HepG2 (cell line): ENCODE data around the gene TRIM67. TPM values are rescaled to one million over a fixed set of nuclear protein-coding genes. Genes with fewer than 3 reads are reported as not detected.

ENCODE experiments used
- ATAC-seq: fragments of 200-7000 bp; cut with Tn5 transposase; 3 replicates; pipeline ENCODE4 v1.9.1; 2020; ENCODE audit warnings: mild to moderate bottlenecking, moderate library complexity
- BruUV-seq: library from RNA; stranded (reverse); fragments of 400-500 nt; replicated peaks from 2 replicates; lab custom pipeline; 2021; lab: Mats Ljungman, UMichigan
- CTCF ChIA-PET: fragments of 300-600 bp; formaldehyde crosslinking; extraction: SDS; loops from one replicate; lab custom pipeline; 2021; ENCODE audit warnings: low total read pairs, inconsistent platforms, low intra/inter-chr PET ratio; lab: Yijun Ruan, JAX
- POLR2A ChIA-PET: fragments of 350-600 bp; sonication (Branson Sonifier 250); formaldehyde crosslinking; loops from one replicate; lab custom pipeline; 2020; ENCODE audit warnings: antibody characterized with exemption, inconsistent platforms; lab: Yijun Ruan, JAX
- DNase-seq: peaks from one replicate; pipeline ENCODE4 v3.0.0-alpha.2; 2015; ENCODE audit warnings: low spot score
- FAIRE-seq: peaks from 3 replicates; lab custom pipeline; 2011; peaks lifted over from hg19 to GRCh38; lab: Jason Lieb, UNC
- H2AFZ ChIP-seq: one replicate; pipeline ENCODE4 v1.6.1; 2011; ENCODE audit warnings: low read length, inconsistent platforms
- H3K27ac ChIP-seq: fragments of 300-600 bp; 3 replicates; pipeline ENCODE4 v1.8.0; 2011; ENCODE audit warnings: mixed run types, mild to moderate bottlenecking, mixed read lengths, low read length, inconsistent platforms; ENCODE audit not compliant: insufficient read depth; ENCODE audit errors: extremely low read length
- H3K27me3 ChIP-seq, 2 experiments: fragments of 200-600 bp in 1 of 2; 2 replicates in 1 of 2; 3 replicates in 1 of 2; pipeline versions ENCODE4 v1.6.0 to v1.8.0; 2011; ENCODE audit warnings: low read length in 2 of 2, mild to moderate bottlenecking in 2 of 2, moderate library complexity in 2 of 2, inconsistent platforms in 1 of 2; ENCODE audit not compliant: insufficient read depth in 2 of 2, control insufficient read depth in 1 of 2
- H3K36me3 ChIP-seq, 2 experiments: fragments of 200-600 bp in 1 of 2; replicated peaks in 1 of 2; 2 replicates in 1 of 2; 3 replicates in 1 of 2; pipeline versions ENCODE4 v1.5.1 to v1.8.0; 2011; ENCODE audit warnings: low read length in 2 of 2, inconsistent platforms in 1 of 2; ENCODE audit not compliant: insufficient read depth in 2 of 2, control insufficient read depth in 1 of 2
- H3K4me1 ChIP-seq: 2 replicates; pipeline ENCODE4 v1.5.1; 2012; ENCODE audit warnings: low read length, inconsistent platforms; ENCODE audit not compliant: insufficient read depth
- H3K4me2 ChIP-seq: 2 replicates; pipeline ENCODE4 v1.6.0; 2011; ENCODE audit warnings: low read depth, low read length, inconsistent platforms
- H3K4me3 ChIP-seq, 3 experiments: fragments of 200-600 bp in 1 of 3; sonication (generic), shearing (Covaris generic) in 1 of 3; replicated peaks in 1 of 3; 2 replicates each; pipeline ENCODE4 v1.5.1; 2011 to 2016; ENCODE audit warnings: low read length in 3 of 3, inconsistent platforms in 2 of 3, low read depth in 2 of 3, mild to moderate bottlenecking in 2 of 3, control low read depth in 1 of 3, mixed read lengths in 1 of 3; ENCODE audit not compliant: insufficient read depth in 1 of 3
- H3K79me2 ChIP-seq: one replicate; pipeline ENCODE4 v1.6.1; 2011; ENCODE audit warnings: low read length, inconsistent platforms; ENCODE audit not compliant: insufficient read depth
- H3K9ac ChIP-seq: 2 replicates; pipeline ENCODE4 v1.6.0; 2011; ENCODE audit warnings: mild to moderate bottlenecking, low read depth, low read length, inconsistent platforms; ENCODE audit not compliant: insufficient read depth
- H3K9me3 ChIP-seq: 2 replicates; pipeline ENCODE4 v1.5.1; 2012; ENCODE audit warnings: mild to moderate bottlenecking, low read length
- H4K20me1 ChIP-seq: 2 replicates; pipeline ENCODE4 v1.6.0; 2011; ENCODE audit warnings: inconsistent platforms, mild to moderate bottlenecking, low read length, moderate library complexity; ENCODE audit not compliant: insufficient read depth
- CAMTA2 ChIP-seq: sonication (generic); formaldehyde crosslinking; IDR thresholded peaks from 2 replicates; pipeline ENCODE4 v1.4.0; 2020; ENCODE audit warnings: mild to moderate bottlenecking, missing genetic modification reagents, borderline replicate concordance
- CENPBD1 ChIP-seq: sonication (generic); formaldehyde crosslinking; IDR thresholded peaks from 2 replicates; pipeline ENCODE4 v1.8.0; 2022; ENCODE audit warnings: missing genetic modification reagents, low read depth, mild to moderate bottlenecking, borderline replicate concordance
- E2F5 ChIP-seq: sonication (generic); formaldehyde crosslinking; conservative IDR thresholded peaks from 2 replicates; pipeline ENCODE4 v1.4.0; 2020; ENCODE audit warnings: missing genetic modification reagents
- HCFC1 ChIP-seq: fragments of 150-350 bp; IDR thresholded peaks from 2 replicates; pipeline ENCODE4 v1.6.1; 2014; ENCODE audit warnings: low read depth, low read length
- KLF6 ChIP-seq: IDR thresholded peaks from 2 replicates; pipeline ENCODE4 v1.8.0; 2016; ENCODE audit warnings: missing biosample characterization, missing genetic modification reagents
- LRRFIP1 ChIP-seq: sonication (generic); formaldehyde crosslinking; conservative IDR thresholded peaks from 2 replicates; pipeline ENCODE4 v1.4.0; 2020; ENCODE audit warnings: missing genetic modification reagents
- PHB2 ChIP-seq: fragments of 450-650 bp; IDR thresholded peaks from 2 replicates; pipeline ENCODE4 v1.6.1; 2018; ENCODE audit not compliant: partially characterized antibody
- RARA ChIP-seq: IDR thresholded peaks from 2 replicates; pipeline ENCODE4 v1.6.1; 2016; ENCODE audit warnings: missing genetic modification reagents, missing compliant biosample characterization
- RCOR2 ChIP-seq: IDR thresholded peaks from 2 replicates; pipeline ENCODE4 v1.6.1; 2016; ENCODE audit warnings: missing biosample characterization, missing genetic modification reagents
- ZNF18 ChIP-seq: sonication (generic); formaldehyde crosslinking; IDR thresholded peaks from 2 replicates; pipeline ENCODE4 v1.8.0; 2022; ENCODE audit warnings: mild to moderate bottlenecking, missing genetic modification reagents; ENCODE audit not compliant: insufficient replicate concordance
- ZNF20 ChIP-seq: sonication (generic); formaldehyde crosslinking; IDR thresholded peaks from 2 replicates; pipeline ENCODE4 v1.4.0; 2020; ENCODE audit warnings: mild to moderate bottlenecking, moderate library complexity, missing genetic modification reagents
- ZNF713 ChIP-seq: sonication (generic); formaldehyde crosslinking; IDR thresholded peaks from 2 replicates; pipeline ENCODE4 v1.4.0; 2020; ENCODE audit warnings: mild to moderate bottlenecking, missing genetic modification reagents
- ZNF782 ChIP-seq: sonication (generic); formaldehyde crosslinking; IDR thresholded peaks from 2 replicates; pipeline ENCODE4 v1.4.0; 2020; ENCODE audit warnings: missing genetic modification reagents, mild to moderate bottlenecking, borderline replicate concordance
- WGBS: methylation state at CpG from one replicate; pipeline ENCODE4 v1.1.6; 2017; ENCODE audit warnings: low lambda C conversion rate; 5-methylcytosine and 5-hydroxymethylcytosine counted together
- in situ Hi-C: cut with HindIII; loops from 2 replicates; pipeline ENCODE4 v1.10.0; 2017; ENCODE audit warnings: low pct_unique_long_range_greater_than_20kb; ENCODE audit not compliant: extremely low pct_ligation_motif_present
- intact Hi-C: fragments of 100-400 bp; cut with micrococcal nuclease; formaldehyde crosslinking; loops from one replicate; pipeline ENCODE4 v1.10.0; 2022; ENCODE audit not compliant: unreplicated experiment
- polyA plus RNA-seq, 8 experiments: library from polyadenylated mRNA; depleted of rRNA in 3 of 8; stranded (reverse) in 7 of 8; unstranded in 1 of 8; fragments of >200 nt; fragmentation: Illumina TruSeq in 4 of 8; extraction: Trizol in 4 of 8; gene quantifications; 2 replicates each; pipeline versions ENCODE4 v1.2.1 to v1.2.3, GENCODE V29; 2011 to 2016; ENCODE audit warnings: low read depth in 4 of 8, missing spikeins in 1 of 8, mixed read lengths in 1 of 8; ENCODE audit not compliant: insufficient read depth in 1 of 8
- total RNA-seq, 5 experiments: library from RNA; depleted of rRNA; stranded (reverse); fragments of >200 nt; fragmentation: Illumina TruSeq; extraction: Trizol; gene quantifications; 2 replicates each; pipeline ENCODE4 v1.2.3, GENCODE V29; 2016; ENCODE audit warnings: low read depth in 1 of 5

Gene TRIM67
- total and polyA plus RNA-seq, 2 of the 13 experiments (the other 11 are each of a cell fraction or from before 2014, with no cell fraction given) = not detected

GRCh38 chr1:231184891-231185290 is 23.0 kb downstream of the TRIM67 start:
- Histone ChIP-seq H2AFZ (no peak overlapping the region), H3K36me3 (no peaks in the 10 kb centered on the region), H3K27ac (no peak overlapping the region), H3K9me3 (no peaks in the 10 kb centered on the region), H4K20me1 (no peaks in the 10 kb centered on the region), H3K9ac (no peak overlapping the region), H3K4me2 (no peak overlapping the region), H3K4me3 (no peak overlapping the region), H3K4me1 (no peaks in the 10 kb centered on the region), H3K79me2 (no peaks in the 10 kb centered on the region), H3K27me3 (peaks cover 3 to 57% of the 10 kb centered on the region in 2 experiments; a peak in 4 of 5 replicates)
- intact Hi-C loops = no loop called here
- ChIA-PET POLR2A (no interaction called here), CTCF (no interaction called here)
- no peak for FAIRE-seq
- 33% methylated on average over 3 of the region's 6 CpGs for WGBS
- BruUV-seq = no TSS peak
- no peak for TF ChIP-seq CENPBD1 (CRISPR knock-in tag)
- TF ChIP-seq KLF6 (CRISPR knock-in tag) = no peak
- no peak for TF ChIP-seq E2F5
- TF ChIP-seq LRRFIP1 = no peak
- no peak for TF ChIP-seq PHB2
- no peak for TF ChIP-seq RCOR2 (CRISPR knock-in tag)
- no peak for TF ChIP-seq ZNF20 (CRISPR knock-in tag)
- no peak for TF ChIP-seq RARA (CRISPR knock-in tag)
- no peak for TF ChIP-seq CAMTA2
- TF ChIP-seq HCFC1 = no peak
- no peak for TF ChIP-seq ZNF713 (CRISPR knock-in tag)
- TF ChIP-seq ZNF782 (CRISPR knock-in tag) = no peak
- no peak for TF ChIP-seq ZNF18 (CRISPR knock-in tag)
- no peak for ATAC-seq
- DNase-seq = no peak
- in situ Hi-C loops = no loop called here
